ENCODE measurements around the gene TRIM9. TPM values are rescaled to one million over a fixed set of nuclear protein-coding genes. Genes with fewer than 3 reads are reported as not detected.

The TRIM9 gene
- total and polyA plus RNA-seq, 2 of the 4 experiments (the other 2 are of a cell fraction): under 0.01 to 0.09 TPM

DNA sequence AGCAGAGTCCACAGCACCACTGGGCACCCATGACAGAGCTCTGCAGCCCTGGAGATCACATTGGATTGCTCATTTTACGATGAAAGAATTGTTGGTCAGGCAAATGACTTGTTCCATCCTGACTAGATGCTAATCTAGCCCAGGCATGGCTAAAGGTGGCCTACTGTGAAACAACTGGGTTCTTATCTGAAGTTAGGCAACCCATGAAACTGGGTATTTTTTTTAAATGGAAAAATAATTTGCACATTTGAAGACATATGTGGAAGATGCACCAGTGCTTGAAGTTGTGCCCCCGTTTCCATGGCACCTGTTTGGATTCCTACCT lies 158.9 kb downstream of the TRIM9 start:
- CTCF ChIA-PET: no interaction called here
- 89% methylated on average over 1 of the region's 2 CpGs; no CpG with 5 or more reads in 1 of the 2 experiments for WGBS, 2 experiments (ENCODE audit: extremely low coverage in 2 of 2, insufficient read length in 1 of 2)

More for the DNA sequence above, 158.9 kb downstream of the TRIM9 start:
- Histone ChIP-seq H4K8ac (ENCODE audit: low read depth in 2 of 2, low read length in 2 of 2) (no peak overlapping the region), H3K4me2 (ENCODE audit: low read depth, low read length) (no peak overlapping the region), H3K9me3 (ENCODE audit: control insufficient read depth, insufficient read depth, low read length) (no peaks in the 10 kb centered on the region), H2AFZ (replicated peaks; ENCODE audit: low read length, poor library complexity) (no peak overlapping the region), H2BK15ac (ENCODE audit: low read depth, low read length) (no peak overlapping the region), H3K27ac (ENCODE audit: insufficient read depth, low read length) (no peak overlapping the region), H2BK120ac (ENCODE audit: low read depth, low read length) (no peak overlapping the region), H3K56ac (ENCODE audit: extremely low read depth, insufficient read depth, low read length) (no peak overlapping the region), H4K20me1 (ENCODE audit: insufficient read depth, low read length) (no peaks in the 10 kb centered on the region; the same call in 1 of the 2 replicates), H3K36me3 (ENCODE audit: control insufficient read depth, insufficient read depth, low read length) (peaks cover 15% of the 10 kb centered on the region), H4K91ac (ENCODE audit: insufficient read depth, low read depth, low read length) (no peak overlapping the region), H3K4me1 (ENCODE audit: control insufficient read depth, insufficient read depth, low read length) (peaks cover 3% of the 10 kb centered on the region; the same call in 1 of the 2 replicates), H4K5ac (ENCODE audit: low read depth, low read length) (no peak overlapping the region), H2BK20ac (ENCODE audit: low read depth, low read length) (no peak overlapping the region; the same call in 1 of the 2 replicates), H3K9me1 (ENCODE audit: insufficient read depth, low read length) (peaks cover 15% of the 10 kb centered on the region), H3K9ac (ENCODE audit: low read depth, low read length) (no peak overlapping the region), H3K79me1 (ENCODE audit: low read depth in 1 of 2, low read length in 2 of 2) (peaks cover 7 to 11% of the 10 kb centered on the region in 2 experiments; a peak in 3 of 4 replicates), H3K27me3 (ENCODE audit: control insufficient read depth, insufficient read depth, low read length) (no peaks in the 10 kb centered on the region), H3K14ac (replicated peaks; ENCODE audit: low read depth, low read length) (no peak overlapping the region), H3K18ac (ENCODE audit: low read depth, low read length) (no peak overlapping the region), H3K23ac (ENCODE audit: low read depth, low read length) (no peak overlapping the region), H2AK9ac (replicated peaks; ENCODE audit: low read depth, low read length, poor library complexity) (no peak overlapping the region), H3K4me3 (ENCODE audit: insufficient read depth, low read depth, low read length) (no peak overlapping the region), H2BK5ac (ENCODE audit: low read depth, low read length, poor library complexity, severe bottlenecking) (no peak overlapping the region), H2AK5ac (ENCODE audit: low read depth, low read length) (no peak overlapping the region), H3K4ac (ENCODE audit: low read depth, low read length) (no peak overlapping the region)
- POLR2A ChIA-PET (ENCODE audit: unreplicated experiment): no interaction called here
- dilution Hi-C loops (cut with HindIII; ENCODE audit: low sequenced_read_pairs, unreplicated experiment): no loop called here
- TF ChIP-seq CEBPB (IDR thresholded peaks at IDR 0.05; ENCODE audit: low read depth, low read length) (no peak), BHLHE40 (IDR thresholded peaks at IDR 0.05; ENCODE audit: low read depth, low read length) (no peak), CHD1 (IDR thresholded peaks at IDR 0.05; ENCODE audit: low read depth, low read length) (no peak), MAZ (IDR thresholded peaks at IDR 0.05; ENCODE audit: borderline replicate concordance, low read depth, low read length) (no peak), POLR2A (IDR thresholded peaks at IDR 0.05; ENCODE audit: low read depth, low read length) (no peak), MAFK (IDR thresholded peaks at IDR 0.05; ENCODE audit: low read depth, low read length) (no peak), FOS (IDR thresholded peaks at IDR 0.05; ENCODE audit: low read depth, low read length) (no peak), MXI1 (IDR thresholded peaks at IDR 0.05; ENCODE audit: borderline replicate concordance, low read depth, low read length) (no peak), SMC3 (IDR thresholded peaks at IDR 0.05; ENCODE audit: low read depth, low read length) (no peak), RFX5 (IDR thresholded peaks at IDR 0.05; ENCODE audit: low read depth, low read length) (no peak), RAD21 (IDR thresholded peaks at IDR 0.05; ENCODE audit: low read length) (no peak)
- TF ChIP-seq, protein P1, sequence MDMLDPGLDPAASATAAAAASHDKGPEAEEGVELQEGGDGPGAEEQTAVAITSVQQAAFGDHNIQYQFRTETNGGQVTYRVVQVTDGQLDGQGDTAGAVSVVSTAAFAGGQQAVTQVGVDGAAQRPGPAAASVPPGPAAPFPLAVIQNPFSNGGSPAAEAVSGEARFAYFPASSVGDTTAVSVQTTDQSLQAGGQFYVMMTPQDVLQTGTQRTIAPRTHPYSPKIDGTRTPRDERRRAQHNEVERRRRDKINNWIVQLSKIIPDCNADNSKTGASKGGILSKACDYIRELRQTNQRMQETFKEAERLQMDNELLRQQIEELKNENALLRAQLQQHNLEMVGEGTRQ (IDR thresholded peaks at IDR 0.05; ENCODE audit: low read depth, low read length): no peak
- TF ChIP-seq, protein P2, sequence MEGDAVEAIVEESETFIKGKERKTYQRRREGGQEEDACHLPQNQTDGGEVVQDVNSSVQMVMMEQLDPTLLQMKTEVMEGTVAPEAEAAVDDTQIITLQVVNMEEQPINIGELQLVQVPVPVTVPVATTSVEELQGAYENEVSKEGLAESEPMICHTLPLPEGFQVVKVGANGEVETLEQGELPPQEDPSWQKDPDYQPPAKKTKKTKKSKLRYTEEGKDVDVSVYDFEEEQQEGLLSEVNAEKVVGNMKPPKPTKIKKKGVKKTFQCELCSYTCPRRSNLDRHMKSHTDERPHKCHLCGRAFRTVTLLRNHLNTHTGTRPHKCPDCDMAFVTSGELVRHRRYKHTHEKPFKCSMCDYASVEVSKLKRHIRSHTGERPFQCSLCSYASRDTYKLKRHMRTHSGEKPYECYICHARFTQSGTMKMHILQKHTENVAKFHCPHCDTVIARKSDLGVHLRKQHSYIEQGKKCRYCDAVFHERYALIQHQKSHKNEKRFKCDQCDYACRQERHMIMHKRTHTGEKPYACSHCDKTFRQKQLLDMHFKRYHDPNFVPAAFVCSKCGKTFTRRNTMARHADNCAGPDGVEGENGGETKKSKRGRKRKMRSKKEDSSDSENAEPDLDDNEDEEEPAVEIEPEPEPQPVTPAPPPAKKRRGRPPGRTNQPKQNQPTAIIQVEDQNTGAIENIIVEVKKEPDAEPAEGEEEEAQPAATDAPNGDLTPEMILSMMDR (conservative IDR thresholded peaks at IDR 0.05; ENCODE audit: low read depth, low read length): no peak
- TF ChIP-seq, protein P3, sequence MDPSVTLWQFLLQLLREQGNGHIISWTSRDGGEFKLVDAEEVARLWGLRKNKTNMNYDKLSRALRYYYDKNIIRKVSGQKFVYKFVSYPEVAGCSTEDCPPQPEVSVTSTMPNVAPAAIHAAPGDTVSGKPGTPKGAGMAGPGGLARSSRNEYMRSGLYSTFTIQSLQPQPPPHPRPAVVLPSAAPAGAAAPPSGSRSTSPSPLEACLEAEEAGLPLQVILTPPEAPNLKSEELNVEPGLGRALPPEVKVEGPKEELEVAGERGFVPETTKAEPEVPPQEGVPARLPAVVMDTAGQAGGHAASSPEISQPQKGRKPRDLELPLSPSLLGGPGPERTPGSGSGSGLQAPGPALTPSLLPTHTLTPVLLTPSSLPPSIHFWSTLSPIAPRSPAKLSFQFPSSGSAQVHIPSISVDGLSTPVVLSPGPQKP (IDR thresholded peaks at IDR 0.05; ENCODE audit: borderline replicate concordance, low read depth, low read length): no peak
- in situ Hi-C loops (cut with MboI; ENCODE audit: low sequenced_read_pairs): no loop called here
- no TSS peak for BruUV-seq (replicated peaks)
- ATAC-seq (ENCODE audit: low read depth): no peak
- intact Hi-C loops (cut with micrococcal nuclease): loop anchor here (10.0 kb wide), 1 partner anchor 281 kb away; no protein-coding TSS in a partner anchor
- no peak for DNase-seq

Measured in IMR-90 (cell line).